Right kidney (tissue), 1 donor: ENCODE measurements around the gene SIK2.
"Not testable (repeated sequence)": the region's sequence is repeated elsewhere in the genome, so short reads cannot be mapped to it uniquely, and the experiment has no call there.

Source experiments
- DNase-seq: peaks from one replicate; pipeline ENCODE4 v3.0.0-alpha.2; 2016

The SIK2 gene

GRCh38 chr11:111699579-111700156 is 97.4 kb downstream of the SIK2 start:
- no peak for DNase-seq

GRCh38 chr11:111700162-111700561 is 97.9 kb downstream of the SIK2 start:
- DNase-seq: no peak

DNA sequence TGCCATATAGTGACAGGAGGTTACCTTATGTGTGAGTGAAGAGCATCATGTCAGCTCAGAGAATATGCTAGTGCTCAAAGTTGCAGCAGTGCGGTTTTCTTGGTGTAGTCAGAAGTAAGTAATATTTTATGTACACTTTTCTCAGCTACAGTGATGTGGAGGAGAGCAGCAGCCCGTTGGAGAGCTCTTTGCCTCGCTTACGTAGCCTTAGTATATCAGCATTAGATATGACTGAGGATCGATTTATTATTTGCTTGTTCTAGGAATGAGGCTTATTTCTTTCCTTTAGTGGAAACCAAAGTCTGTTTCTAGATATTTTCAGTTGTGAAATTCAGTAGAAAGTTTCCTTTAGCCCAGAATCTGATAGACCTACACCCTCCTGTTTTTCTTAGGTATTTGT is 100.4 kb downstream of the SIK2 start:
- no peak for DNase-seq

DNA sequence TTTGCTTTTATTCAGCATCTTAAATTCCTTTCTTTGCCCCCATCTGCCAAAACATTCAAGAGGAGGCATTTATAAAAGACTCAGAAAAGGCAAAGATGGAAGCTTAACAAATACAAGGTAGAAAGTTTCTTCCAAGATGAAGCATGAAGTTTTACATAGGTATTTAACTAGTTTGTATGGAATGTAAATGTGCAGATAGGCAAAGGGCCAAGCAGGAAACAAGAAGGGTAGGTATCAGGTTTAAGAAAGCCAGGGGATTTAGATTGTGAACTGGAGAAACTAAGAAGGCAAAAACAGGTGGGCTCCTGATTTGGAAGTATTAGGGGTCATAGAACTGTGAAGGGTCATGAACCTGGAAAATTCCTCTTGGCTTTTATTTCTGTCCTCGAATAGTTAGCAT is 101.3 kb downstream of the SIK2 start:
- DNase-seq: no peak

GRCh38 chr11:111707039-111707690 is 104.9 kb downstream of the SIK2 start:
- no peak for DNase-seq

- DNase-seq: no peak
Measured at GRCh38 chr11:111707691-111708067, 105.4 kb downstream of the SIK2 start.

GRCh38 chr11:111714522-111714921 is 112.3 kb downstream of the SIK2 start:
- DNase-seq: no peak

GRCh38 chr11:111715142-111715816 is 113.0 kb downstream of the SIK2 start:
- DNase-seq: no peak

GRCh38 chr11:111717660-111718059 is 115.4 kb downstream of the SIK2 start:
- DNase-seq: not testable (repeated sequence)

GRCh38 chr11:111718436-111718835 is 116.2 kb downstream of the SIK2 start:
- no peak for DNase-seq

- DNase-seq: no peak
Measured at GRCh38 chr11:111718859-111719258, 116.6 kb downstream of the SIK2 start.

DNA sequence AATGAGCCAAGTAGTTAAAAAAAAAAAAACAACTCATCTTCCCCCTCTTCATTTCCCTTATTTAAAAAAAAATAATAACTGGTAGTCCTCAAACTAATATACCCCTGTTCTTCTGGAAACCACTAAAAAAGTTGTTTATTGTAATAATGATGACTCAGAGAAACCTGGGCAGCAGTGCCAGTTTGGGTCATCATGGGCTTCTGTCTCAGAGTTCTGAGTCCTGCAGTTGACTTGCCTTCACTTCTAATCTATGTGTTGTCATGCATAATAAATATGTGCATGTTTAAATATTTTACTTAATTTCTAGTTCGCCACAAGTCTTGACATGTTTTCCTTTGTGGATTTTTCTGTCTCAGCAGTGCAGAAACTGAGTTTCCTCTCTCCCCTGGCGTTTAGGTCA is 117.1 kb downstream of the SIK2 start:
- no peak for DNase-seq

DNA sequence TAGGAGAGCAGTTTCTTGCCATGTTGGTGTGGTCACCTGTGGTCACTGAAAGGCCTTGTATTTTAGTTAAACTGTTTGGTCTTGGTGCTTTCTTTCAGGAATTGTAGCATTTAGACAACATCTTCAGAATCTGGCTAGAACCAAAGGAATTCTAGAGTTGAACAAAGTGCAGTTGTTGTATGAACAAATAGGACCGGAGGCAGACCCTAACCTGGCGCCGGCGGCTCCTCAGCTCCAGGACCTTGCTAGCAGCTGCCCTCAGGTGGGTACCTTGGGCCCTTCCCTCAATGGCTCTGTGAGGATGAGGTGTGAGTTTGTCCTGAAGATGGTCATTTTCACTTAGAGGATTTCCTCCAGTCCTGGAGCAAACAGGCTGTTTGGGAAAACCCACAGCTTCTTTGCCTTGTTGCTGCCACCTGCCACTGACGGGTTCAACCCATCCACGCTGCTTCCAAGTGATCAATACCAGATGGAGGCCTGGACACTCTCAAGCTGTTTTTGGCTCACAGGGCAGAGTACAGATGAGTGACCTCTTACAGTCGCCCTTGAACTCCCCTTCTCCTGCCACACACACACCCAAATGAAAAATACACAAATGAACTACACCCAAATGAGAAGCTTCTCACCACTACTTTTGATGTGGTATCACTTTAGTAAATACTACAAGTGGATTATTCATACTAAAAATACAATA is 118.7 kb downstream of the SIK2 start:
- DNase-seq: no peak

- no peak for DNase-seq
Measured at GRCh38 chr11:111722501-111722900, 120.3 kb downstream of the SIK2 start.

- DNase-seq: no peak
Measured at GRCh38 chr11:111723595-111723994, 121.3 kb downstream of the SIK2 start.

- no peak for DNase-seq
Measured at GRCh38 chr11:111724615-111725129, 122.4 kb downstream of the SIK2 start.

- DNase-seq: no peak
Measured at GRCh38 chr11:111725621-111726020, 123.4 kb downstream of the SIK2 start.

GRCh38 chr11:111726301-111726713 is 124.1 kb downstream of the SIK2 start:
- no peak for DNase-seq

- DNase-seq: no peak
Measured at GRCh38 chr11:111727431-111727830, 125.2 kb downstream of the SIK2 start.

GRCh38 chr11:111729071-111729830 is 127.0 kb downstream of the SIK2 start:
- peak; percentile 41 for DNase-seq

GRCh38 chr11:111729831-111730311 is 127.6 kb downstream of the SIK2 start:
- no peak for DNase-seq
